OCI-LY7 (cell line): ENCODE results near the gene EIF2AK3. TPM values are rescaled to one million over a fixed set of nuclear protein-coding genes. Genes with fewer than 3 reads are reported as not detected.
"Not testable (repeated sequence)": the region's sequence is repeated elsewhere in the genome, so short reads cannot be mapped to it uniquely, and the experiment has no call there.

Experiments used
- BruUV-seq: library from RNA; stranded (reverse); fragments of 400-500 nt; replicated peaks from 2 replicates; lab custom pipeline; 2021; lab: Mats Ljungman, UMichigan
- CTCF ChIA-PET: fragments of 300-600 bp; sonication (Branson Sonifier 250); formaldehyde crosslinking; loops from one replicate; lab custom pipeline; 2022; ENCODE audit warnings: antibody characterized with exemption; ENCODE audit not compliant: unreplicated experiment; lab: Charles Lee
- POLR2A ChIA-PET: fragments of 300-600 bp; sonication (Branson Sonifier 250); formaldehyde crosslinking; loops from one replicate; lab custom pipeline; 2022; ENCODE audit warnings: antibody characterized with exemption; lab: Charles Lee
- DNase-seq: peaks from one replicate; pipeline ENCODE4 v3.0.0-alpha.2; 2015; ENCODE audit warnings: low spot score
- H2AFZ ChIP-seq: fragments of 200-600 bp; sonication (generic), shearing (Covaris generic); 2 replicates; pipeline ENCODE4 v1.6.1; 2014; ENCODE audit warnings: mild to moderate bottlenecking, antibody characterized with exemption, low read length, moderate library complexity
- H3K27ac ChIP-seq: fragments of 200-600 bp; sonication (generic); 2 replicates; pipeline ENCODE4 v1.5.1; 2014; ENCODE audit warnings: mixed run types, low read depth, mild to moderate bottlenecking, moderate library complexity, low read length, inconsistent platforms; ENCODE audit not compliant: poor library complexity, severe bottlenecking
- H3K36me3 ChIP-seq: fragments of 200-600 bp; sonication (generic); 2 replicates; pipeline ENCODE4 v1.6.1; 2014; ENCODE audit warnings: mild to moderate bottlenecking, antibody characterized with exemption, low read length, moderate library complexity, mixed read lengths; ENCODE audit not compliant: insufficient read depth
- H3K4me1 ChIP-seq: fragments of 200-600 bp; sonication (generic); 2 replicates; pipeline ENCODE4 v1.5.1; 2014; ENCODE audit warnings: mild to moderate bottlenecking, low read length; ENCODE audit not compliant: insufficient read depth, poor library complexity, severe bottlenecking
- H3K4me2 ChIP-seq: fragments of 200-600 bp; sonication (generic); 2 replicates; pipeline ENCODE4 v1.6.1; 2014; ENCODE audit warnings: mild to moderate bottlenecking, low read length
- H3K4me3 ChIP-seq: fragments of 200-600 bp; sonication (generic); 2 replicates; pipeline ENCODE4 v1.5.1; 2014; ENCODE audit warnings: mild to moderate bottlenecking, low read depth, low read length; ENCODE audit not compliant: poor library complexity, severe bottlenecking
- H3K79me2 ChIP-seq: fragments of 200-600 bp; sonication (generic); 2 replicates; pipeline ENCODE4 v1.6.1; 2016; ENCODE audit warnings: low read depth, mild to moderate bottlenecking, low read length, moderate library complexity, mixed read lengths; ENCODE audit not compliant: insufficient read depth
- H3K9me2 ChIP-seq: fragments of 200-600 bp; sonication (generic); 2 replicates; pipeline ENCODE4 v1.6.1; 2016; ENCODE audit warnings: mild to moderate bottlenecking, low read length, mixed read lengths; ENCODE audit not compliant: insufficient read depth
- H3K9me3 ChIP-seq: fragments of 200-600 bp; sonication (generic); 2 replicates; pipeline ENCODE4 v1.6.1; 2014; ENCODE audit warnings: mild to moderate bottlenecking, mixed run types, low read length, mixed read lengths
- H4K20me1 ChIP-seq: fragments of 200-600 bp; sonication (generic); 2 replicates; pipeline ENCODE4 v1.6.1; 2014; ENCODE audit warnings: mild to moderate bottlenecking, antibody characterized with exemption, low read length, moderate library complexity, mixed read lengths; ENCODE audit not compliant: insufficient read depth
- CTCF ChIP-seq: fragments of 200-600 bp; sonication (generic); conservative IDR thresholded peaks from 2 replicates; pipeline ENCODE4 v1.5.1; 2014; ENCODE audit warnings: mild to moderate bottlenecking, antibody characterized with exemption, low read length, moderate library complexity, mixed read lengths
- EZH2phosphoT487 ChIP-seq: fragments of 200-600 bp; sonication (generic); IDR thresholded peaks from 2 replicates; pipeline ENCODE4 v1.6.1; 2018; ENCODE audit warnings: low read depth, borderline replicate concordance, mild to moderate bottlenecking, mixed run types, antibody characterized with exemption, low read length, moderate library complexity, mixed read lengths
- intact Hi-C: fragments of 100-400 bp; cut with micrococcal nuclease; formaldehyde crosslinking; loops from one replicate; pipeline ENCODE4 v1.10.0; 2022; ENCODE audit not compliant: unreplicated experiment
- total RNA-seq, 2 experiments: library from RNA; depleted of rRNA in 1 of 2; stranded (reverse); fragments of >200 nt in 1 of 2; shearing (Covaris generic) in 1 of 2; gene quantifications; 2 replicates each; pipeline ENCODE4 v1.2.3, GENCODE V29; 2014 to 2022

Gene EIF2AK3
- total RNA-seq, 2 experiments from 2014 or later: 49.4 to 64.5 TPM

DNA sequence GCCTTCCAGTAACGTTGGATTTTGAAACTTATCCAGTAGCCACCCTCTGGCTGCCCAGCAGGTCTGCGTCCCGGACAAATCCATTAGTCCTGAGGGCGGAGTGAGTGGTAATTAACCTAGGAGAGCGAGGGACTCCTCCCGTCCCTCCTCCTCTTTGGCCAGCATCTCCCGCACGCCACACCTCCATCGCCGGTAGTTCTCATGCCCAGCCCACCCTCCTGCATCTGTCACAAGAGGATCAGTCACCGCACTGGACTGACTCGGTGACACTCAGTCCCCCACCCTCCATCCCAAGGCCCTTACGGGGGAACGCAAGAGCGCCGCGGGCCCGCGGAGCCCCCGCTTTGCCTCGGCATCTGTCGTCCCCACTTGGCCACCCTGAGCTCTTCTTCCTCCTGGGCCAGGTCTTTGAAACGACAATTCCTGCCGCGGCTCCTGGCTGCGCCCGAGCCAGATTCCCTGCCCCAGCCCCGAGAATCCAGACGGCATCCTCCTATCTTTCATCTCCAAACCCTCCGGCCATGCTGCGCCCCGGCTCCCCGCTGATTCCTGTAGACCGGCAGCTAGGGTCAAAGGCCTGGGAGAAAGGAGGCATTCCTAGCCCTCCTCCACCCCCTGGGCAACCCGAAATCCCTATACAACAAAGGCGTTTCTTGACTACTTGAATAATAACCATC lies 77.5 kb downstream of the EIF2AK3 start:
- TF ChIP-seq CTCF (no peak), EZH2phosphoT487 (no peak)
- no peaks in the 10 kb centered on the region for H3K79me2 ChIP-seq
- intact Hi-C loops: no loop called here
- ChIA-PET POLR2A (no interaction called here), CTCF (no interaction called here)
- H3K9me3 ChIP-seq: no peaks in the 10 kb centered on the region
- H4K20me1 ChIP-seq: no peaks in the 10 kb centered on the region
- H3K4me3 ChIP-seq: no peak overlapping the region
- H3K9me2 ChIP-seq: no peaks in the 10 kb centered on the region
- no peak overlapping the region for H3K27ac ChIP-seq
- H3K36me3 ChIP-seq: peaks cover 7% of the 10 kb centered on the region; the same call in 1 of the 2 replicates
- H2AFZ ChIP-seq: no peak overlapping the region
- no peak for DNase-seq
- no TSS peak for BruUV-seq
- no peaks in the 10 kb centered on the region for H3K4me1 ChIP-seq
- no peak overlapping the region for H3K4me2 ChIP-seq

- BruUV-seq, H3K4me3 ChIP-seq, H3K9me3 ChIP-seq, H2AFZ ChIP-seq, DNase-seq, H3K9me2 ChIP-seq, intact Hi-C loops, H3K79me2 ChIP-seq, H3K36me3 ChIP-seq, H3K4me2 ChIP-seq, H3K27ac ChIP-seq, CTCF ChIA-PET, H4K20me1 ChIP-seq, H3K4me1 ChIP-seq: not testable (repeated sequence)
- POLR2A ChIA-PET: interaction anchor here (1.5 kb wide), 1 partner anchor 9 kb away, joined by 5 read pairs; no protein-coding TSS in a partner anchor
These were observed 81.0 kb downstream of the EIF2AK3 start for GRCh38 chr2:88546291-88546690.

GRCh38 chr2:88545118-88545517 lies 82.1 kb downstream of the EIF2AK3 start:
- no peaks in the 10 kb centered on the region for H4K20me1 ChIP-seq
- CTCF ChIA-PET: no interaction called here
- no peak overlapping the region for H3K27ac ChIP-seq
- no TSS peak for BruUV-seq
- no peak overlapping the region for H3K4me2 ChIP-seq
- POLR2A ChIA-PET: interaction anchor here (0.6 kb wide), 1 partner anchor 61 kb away, joined by 3 read pairs; no protein-coding TSS in a partner anchor
- H3K4me3 ChIP-seq: no peak overlapping the region
- no peaks in the 10 kb centered on the region for H3K9me2 ChIP-seq
- no peaks in the 10 kb centered on the region for H3K79me2 ChIP-seq
- intact Hi-C loops: no loop called here
- peak overlapping the region; percentile 62; the same call in 1 of the 2 replicates for H2AFZ ChIP-seq
- TF ChIP-seq CTCF: no peak
- TF ChIP-seq EZH2phosphoT487: no peak
- H3K36me3 ChIP-seq: no peaks in the 10 kb centered on the region
- no peaks in the 10 kb centered on the region for H3K9me3 ChIP-seq
- DNase-seq: peak; percentile 41
- no peaks in the 10 kb centered on the region for H3K4me1 ChIP-seq
